HCT116 (cell line): ENCODE data around the gene SUPT6H. TPM values are rescaled to one million over a fixed set of nuclear protein-coding genes. Genes with fewer than 3 reads are reported as not detected.

ENCODE experiments used
- ATAC-seq: fragments of 200-7000 bp; cut with Tn5 transposase; 2 replicates; pipeline ENCODE4 v1.9.1; 2020; ENCODE audit warnings: mild to moderate bottlenecking, moderate library complexity
- BruUV-seq: library from RNA; stranded (reverse); fragments of 400-500 nt; replicated peaks from 2 replicates; lab custom pipeline; 2021; lab: Mats Ljungman, UMichigan
- CTCF ChIA-PET: fragments of 300-600 bp; sonication (Branson Sonifier 250); formaldehyde crosslinking; loops from one replicate; lab custom pipeline; 2021; ENCODE audit warnings: antibody characterized with exemption; lab: Charles Lee
- POLR2A ChIA-PET: fragments of 300-600, 350-600 bp; sonication (Branson Sonifier 250); formaldehyde crosslinking; loops from one replicate; lab custom pipeline; 2021; ENCODE audit warnings: antibody characterized with exemption; lab: Charles Lee
- RAD21 ChIA-PET, 2 experiments: fragments of 300-600 bp; sonication (Branson Sonifier 250); formaldehyde crosslinking; loops; one replicate each; lab custom pipeline; 2023; ENCODE audit warnings: low total read pairs in 2 of 2; ENCODE audit not compliant: uncharacterized antibody in 2 of 2, unreplicated experiment in 2 of 2, low non-redundant PET in 1 of 2; lab: Charles Lee
- DNase-seq: peaks from one replicate; pipeline ENCODE4 v3.0.0-alpha.2; 2010; ENCODE audit warnings: low read depth, low spot score
- H2AFZ ChIP-seq: fragments of 200-600 bp; shearing (Covaris generic), sonication (generic); 2 replicates; pipeline ENCODE4 v1.6.1; 2017; ENCODE audit warnings: low read depth, mixed run types, mixed read lengths, antibody characterized with exemption, low read length; ENCODE audit not compliant: poor library complexity, severe bottlenecking
- H3K27ac ChIP-seq: 2 replicates; pipeline ENCODE4 v1.5.1; 2012; ENCODE audit warnings: low read depth, low read length
- H3K27me3 ChIP-seq: fragments of 200-600 bp; sonication (generic); 2 replicates; pipeline ENCODE4 v1.6.1; 2016; ENCODE audit warnings: mixed run types, low read length, mixed read lengths; ENCODE audit not compliant: insufficient read depth
- H3K36me3 ChIP-seq, 2 experiments: fragments of 200-500 bp in 1 of 2; fragments of 200-600 bp in 1 of 2; sonication (Bioruptor generic) in 1 of 2; sonication (generic) in 1 of 2; 2 replicates each; pipeline versions ENCODE4 v1.5.1 to v1.6.1; 2014 to 2016; ENCODE audit warnings: low read length in 2 of 2, inconsistent platforms in 1 of 2, mixed read lengths in 1 of 2, mixed run types in 1 of 2; ENCODE audit not compliant: insufficient read depth in 2 of 2, control insufficient read depth in 1 of 2
- H3K4me1 ChIP-seq, 2 experiments: fragments of 200-600 bp in 1 of 2; sonication (generic) in 1 of 2; 2 replicates each; pipeline versions ENCODE4 v1.5.1 to v1.6.1; 2012 to 2017; ENCODE audit warnings: low read length in 2 of 2, inconsistent platforms in 1 of 2, mild to moderate bottlenecking in 1 of 2, mixed read lengths in 1 of 2, mixed run types in 1 of 2, moderate library complexity in 1 of 2; ENCODE audit not compliant: insufficient read depth in 2 of 2, control insufficient read depth in 1 of 2
- H3K4me2 ChIP-seq: fragments of 200-600 bp; sonication (generic); 2 replicates; pipeline ENCODE4 v1.6.1; 2017; ENCODE audit warnings: mixed run types, low read length, mixed read lengths
- H3K4me3 ChIP-seq, 2 experiments: fragments of 200-600 bp in 1 of 2; sonication (generic) in 1 of 2; replicated peaks in 1 of 2; 2 replicates each; pipeline ENCODE4 v1.5.1; 2011 to 2016; ENCODE audit warnings: low read length in 2 of 2, control low read depth in 1 of 2, low read depth in 1 of 2, mild to moderate bottlenecking in 1 of 2, mixed read lengths in 1 of 2, mixed run types in 1 of 2
- H3K79me2 ChIP-seq: fragments of 200-600 bp; sonication (generic); 2 replicates; pipeline ENCODE4 v1.6.1; 2017; ENCODE audit warnings: mild to moderate bottlenecking, mixed run types, low read length, moderate library complexity, mixed read lengths; ENCODE audit not compliant: insufficient read depth
- H3K9ac ChIP-seq: fragments of 200-600 bp; sonication (generic); 2 replicates; pipeline ENCODE4 v1.6.1; 2016; ENCODE audit warnings: low read length, mixed read lengths
- H3K9me2 ChIP-seq: fragments of 200-600 bp; sonication (generic), shearing (Covaris generic); 2 replicates; pipeline ENCODE4 v1.6.1; 2017; ENCODE audit warnings: mixed run types, mild to moderate bottlenecking, moderate library complexity; ENCODE audit not compliant: insufficient read depth
- H3K9me3 ChIP-seq, 2 experiments: fragments of 200-500 bp in 1 of 2; fragments of 200-600 bp in 1 of 2; sonication (Bioruptor generic) in 1 of 2; sonication (generic) in 1 of 2; 2 replicates each; pipeline ENCODE4 v1.6.1; 2014 to 2017; ENCODE audit warnings: low read length in 2 of 2, mixed read lengths in 2 of 2, inconsistent platforms in 1 of 2, low read depth in 1 of 2, mild to moderate bottlenecking in 1 of 2, mixed run types in 1 of 2, moderate library complexity in 1 of 2; ENCODE audit not compliant: control insufficient read depth in 1 of 2, insufficient read depth in 1 of 2
- H4K20me1 ChIP-seq: fragments of 200-600 bp; sonication (generic), shearing (Covaris generic); 2 replicates; pipeline ENCODE4 v1.6.1; 2017; ENCODE audit warnings: mixed run types, mild to moderate bottlenecking, moderate library complexity; ENCODE audit not compliant: insufficient read depth
- CEBPB ChIP-seq: IDR thresholded peaks from 2 replicates; pipeline ENCODE4 v1.6.1; 2012; ENCODE audit warnings: low read depth
- CTCF ChIP-seq, 3 experiments: fragments of 200-600 bp in 1 of 3; sonication (generic) in 1 of 3; IDR thresholded peaks in 2 of 3; conservative IDR thresholded peaks in 1 of 3; 2 replicates each; pipeline ENCODE4 v1.5.1; 2012 to 2017; ENCODE audit warnings: low read depth in 2 of 3, low read length in 2 of 3, antibody characterized with exemption in 1 of 3, borderline replicate concordance in 1 of 3, control low read depth in 1 of 3, mild to moderate bottlenecking in 1 of 3, mixed read lengths in 1 of 3, mixed run types in 1 of 3, moderate library complexity in 1 of 3; ENCODE audit not compliant: insufficient read depth in 1 of 3
- EGR1 ChIP-seq: IDR thresholded peaks from 2 replicates; pipeline ENCODE4 v1.6.1; 2012; ENCODE audit warnings: low read depth
- ELF1 ChIP-seq: IDR thresholded peaks from 2 replicates; pipeline ENCODE4 v1.6.1; 2012; ENCODE audit warnings: low read depth, borderline replicate concordance
- EZH2 ChIP-seq: fragments of 200-600 bp; sonication (generic); IDR thresholded peaks from 2 replicates; pipeline ENCODE4 v1.6.1; 2017; ENCODE audit warnings: antibody characterized with exemption, mixed run types
- EZH2phosphoT487 ChIP-seq: fragments of 200-600 bp; IDR thresholded peaks from 2 replicates; pipeline ENCODE4 v1.6.1; 2018; ENCODE audit warnings: antibody characterized with exemption, borderline replicate concordance
- MAX ChIP-seq: IDR thresholded peaks from 2 replicates; pipeline ENCODE4 v1.6.1; 2012
- POLR2A ChIP-seq: IDR thresholded peaks from 2 replicates; pipeline ENCODE4 v1.7.0; 2011; ENCODE audit warnings: borderline replicate concordance; ENCODE audit not compliant: insufficient read depth, insufficient read length; ENCODE audit errors: extremely low read depth
- POLR2AphosphoS5 ChIP-seq: IDR thresholded peaks from 2 replicates; pipeline ENCODE4 v1.6.1; 2011; ENCODE audit warnings: mild to moderate bottlenecking, low read depth, low read length, moderate library complexity
- RAD21 ChIP-seq: IDR thresholded peaks from 2 replicates; pipeline ENCODE4 v1.6.1; 2012; ENCODE audit warnings: low read depth, mild to moderate bottlenecking
- REST ChIP-seq: IDR thresholded peaks from 2 replicates; pipeline ENCODE4 v1.6.1; 2012; ENCODE audit warnings: low read depth
- YY1 ChIP-seq: IDR thresholded peaks from 2 replicates; pipeline ENCODE4 v1.6.1; 2011; ENCODE audit warnings: low read length, low read depth, moderate library complexity, mild to moderate bottlenecking; ENCODE audit not compliant: insufficient replicate concordance; ENCODE audit errors: extremely low read depth
- intact Hi-C: fragments of 100-400 bp; cut with micrococcal nuclease; formaldehyde crosslinking; loops from 2 replicates; pipeline ENCODE4 v1.10.0; 2022
- total RNA-seq: library from RNA; stranded (reverse); gene quantifications from one replicate; pipeline ENCODE4 v1.2.1, GENCODE V29; 2021; ENCODE audit not compliant: unreplicated experiment
- TF ChIP-seq, protein P1 (sequence below): IDR thresholded peaks from 2 replicates; pipeline ENCODE4 v1.6.1; 2012
- TF ChIP-seq, protein P2 (sequence below): IDR thresholded peaks from 2 replicates; pipeline ENCODE4 v1.6.1; 2011; ENCODE audit warnings: mild to moderate bottlenecking, low read length, moderate library complexity; ENCODE audit not compliant: insufficient replicate concordance; ENCODE audit errors: extremely low read depth

Gene SUPT6H
- total RNA-seq, 1 experiment from 2014 or later: 62.1 TPM

DNA sequence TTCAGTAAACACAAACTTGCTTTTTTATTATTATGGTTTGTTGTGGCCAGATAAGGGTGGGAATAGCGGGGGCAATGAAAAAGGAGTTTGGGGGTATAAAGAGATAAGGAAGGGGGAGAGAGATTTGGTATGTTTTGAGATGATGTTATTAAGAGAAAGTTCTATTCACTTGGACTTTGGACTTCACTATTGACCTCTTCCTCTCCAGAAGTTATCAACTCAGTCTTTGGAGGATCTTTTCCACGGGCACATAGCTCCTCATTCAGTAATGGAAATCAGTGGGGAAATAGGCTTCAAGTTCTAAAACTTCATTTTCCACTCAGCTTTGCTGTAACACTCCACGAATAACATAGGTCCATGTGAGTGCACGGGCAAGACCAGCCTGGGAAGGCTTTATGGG, 26.5 kb downstream of the SUPT6H start:
- DNase-seq: no peak

More for the DNA sequence above, 26.5 kb downstream of the SUPT6H start:
- Histone ChIP-seq H3K4me3 (no peak overlapping the region), H3K9ac (no peak overlapping the region), H3K9me2 (no peaks in the 10 kb centered on the region), H2AFZ (no peak overlapping the region), H3K9me3 (no peaks in the 10 kb centered on the region), H3K4me2 (no peak overlapping the region), H3K27ac (no peak overlapping the region), H3K4me1 (no peaks in the 10 kb centered on the region), H3K36me3 (peaks cover 70 to 71% of the 10 kb centered on the region in 2 experiments), H4K20me1 (no peaks in the 10 kb centered on the region), H3K79me2 (no peaks in the 10 kb centered on the region), H3K27me3 (no peaks in the 10 kb centered on the region)
- no TSS peak for BruUV-seq
- intact Hi-C loops: no loop called here
- ChIA-PET RAD21 (no interaction called here), POLR2A (no interaction called here), CTCF (interaction anchor here (0.7 kb wide), 1 partner anchor 429 kb away, joined by 4 read pairs; no protein-coding TSS in a partner anchor)
- TF ChIP-seq RAD21: no peak
- no peak for TF ChIP-seq ELF1
- no peak for TF ChIP-seq EZH2phosphoT487
- TF ChIP-seq POLR2A: no peak
- no peak for TF ChIP-seq CTCF (IDR thresholded peaks at IDR 0.05 in 2 of 3, conservative IDR thresholded peaks at IDR 0.05 in 1 of 3; ENCODE audit: borderline replicate concordance in 1 of 3, insufficient read depth in 1 of 3, low read depth in 2 of 3, low read length in 2 of 3)
- no peak for TF ChIP-seq CEBPB
- no peak for TF ChIP-seq REST
- TF ChIP-seq, protein P1, sequence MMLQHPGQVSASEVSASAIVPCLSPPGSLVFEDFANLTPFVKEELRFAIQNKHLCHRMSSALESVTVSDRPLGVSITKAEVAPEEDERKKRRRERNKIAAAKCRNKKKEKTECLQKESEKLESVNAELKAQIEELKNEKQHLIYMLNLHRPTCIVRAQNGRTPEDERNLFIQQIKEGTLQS: no peak
- TF ChIP-seq, protein P2, sequence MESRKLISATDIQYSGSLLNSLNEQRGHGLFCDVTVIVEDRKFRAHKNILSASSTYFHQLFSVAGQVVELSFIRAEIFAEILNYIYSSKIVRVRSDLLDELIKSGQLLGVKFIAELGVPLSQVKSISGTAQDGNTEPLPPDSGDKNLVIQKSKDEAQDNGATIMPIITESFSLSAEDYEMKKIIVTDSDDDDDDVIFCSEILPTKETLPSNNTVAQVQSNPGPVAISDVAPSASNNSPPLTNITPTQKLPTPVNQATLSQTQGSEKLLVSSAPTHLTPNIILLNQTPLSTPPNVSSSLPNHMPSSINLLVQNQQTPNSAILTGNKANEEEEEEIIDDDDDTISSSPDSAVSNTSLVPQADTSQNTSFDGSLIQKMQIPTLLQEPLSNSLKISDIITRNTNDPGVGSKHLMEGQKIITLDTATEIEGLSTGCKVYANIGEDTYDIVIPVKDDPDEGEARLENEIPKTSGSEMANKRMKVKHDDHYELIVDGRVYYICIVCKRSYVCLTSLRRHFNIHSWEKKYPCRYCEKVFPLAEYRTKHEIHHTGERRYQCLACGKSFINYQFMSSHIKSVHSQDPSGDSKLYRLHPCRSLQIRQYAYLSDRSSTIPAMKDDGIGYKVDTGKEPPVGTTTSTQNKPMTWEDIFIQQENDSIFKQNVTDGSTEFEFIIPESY: no peak
- no peak for TF ChIP-seq EZH2
- TF ChIP-seq MAX: no peak
- no peak for TF ChIP-seq YY1
- no peak for TF ChIP-seq EGR1
- TF ChIP-seq POLR2AphosphoS5: no peak
- ATAC-seq: no peak
